Measurements from ENCODE around the gene TRIM63.

TRIM63 gene

GRCh38 chr1:26003262-26003661 lies 64.2 kb downstream of the TRIM63 start:
- no peak for TF ChIP-seq CTCF (IDR thresholded peaks at IDR 0.05; ENCODE audit: low read depth, low read length)
- DNase-seq (ENCODE audit: low read depth in 2 of 2) = no peak
- H3K4me3 ChIP-seq (replicated peaks in 1 of 2; ENCODE audit: low read depth in 2 of 2, low read length in 2 of 2) = no peak overlapping the region

All from cardiac fibroblast (primary cell).